AG09319 (cell line): ENCODE measurements around the gene SKI.
"Not testable (repeated sequence)": the region's sequence is repeated elsewhere in the genome, so short reads cannot be mapped to it uniquely, and the experiment has no call there.

Experiments used
- DNase-seq: peaks from one replicate; pipeline ENCODE4 v3.0.0-alpha.2; 2010; ENCODE audit warnings: low read depth; ENCODE audit errors: extremely low read depth
- TF ChIP-seq, protein P1 (sequence below): IDR thresholded peaks from 2 replicates; pipeline ENCODE4 v1.5.1; 2011; ENCODE audit warnings: low read depth, mild to moderate bottlenecking, inconsistent platforms, low read length, moderate library complexity

The SKI gene

GRCh38 chr1:2239013-2239370 lies 10.9 kb downstream of the SKI start:
- no peak for DNase-seq

GRCh38 chr1:2239384-2239985 lies 11.4 kb downstream of the SKI start:
- no peak for DNase-seq
- TF ChIP-seq, protein P1, sequence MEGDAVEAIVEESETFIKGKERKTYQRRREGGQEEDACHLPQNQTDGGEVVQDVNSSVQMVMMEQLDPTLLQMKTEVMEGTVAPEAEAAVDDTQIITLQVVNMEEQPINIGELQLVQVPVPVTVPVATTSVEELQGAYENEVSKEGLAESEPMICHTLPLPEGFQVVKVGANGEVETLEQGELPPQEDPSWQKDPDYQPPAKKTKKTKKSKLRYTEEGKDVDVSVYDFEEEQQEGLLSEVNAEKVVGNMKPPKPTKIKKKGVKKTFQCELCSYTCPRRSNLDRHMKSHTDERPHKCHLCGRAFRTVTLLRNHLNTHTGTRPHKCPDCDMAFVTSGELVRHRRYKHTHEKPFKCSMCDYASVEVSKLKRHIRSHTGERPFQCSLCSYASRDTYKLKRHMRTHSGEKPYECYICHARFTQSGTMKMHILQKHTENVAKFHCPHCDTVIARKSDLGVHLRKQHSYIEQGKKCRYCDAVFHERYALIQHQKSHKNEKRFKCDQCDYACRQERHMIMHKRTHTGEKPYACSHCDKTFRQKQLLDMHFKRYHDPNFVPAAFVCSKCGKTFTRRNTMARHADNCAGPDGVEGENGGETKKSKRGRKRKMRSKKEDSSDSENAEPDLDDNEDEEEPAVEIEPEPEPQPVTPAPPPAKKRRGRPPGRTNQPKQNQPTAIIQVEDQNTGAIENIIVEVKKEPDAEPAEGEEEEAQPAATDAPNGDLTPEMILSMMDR: no peak

More at GRCh38 chr1:2239013-2239370, 10.9 kb downstream of the SKI start:
- TF ChIP-seq, protein P1: no peak

DNA sequence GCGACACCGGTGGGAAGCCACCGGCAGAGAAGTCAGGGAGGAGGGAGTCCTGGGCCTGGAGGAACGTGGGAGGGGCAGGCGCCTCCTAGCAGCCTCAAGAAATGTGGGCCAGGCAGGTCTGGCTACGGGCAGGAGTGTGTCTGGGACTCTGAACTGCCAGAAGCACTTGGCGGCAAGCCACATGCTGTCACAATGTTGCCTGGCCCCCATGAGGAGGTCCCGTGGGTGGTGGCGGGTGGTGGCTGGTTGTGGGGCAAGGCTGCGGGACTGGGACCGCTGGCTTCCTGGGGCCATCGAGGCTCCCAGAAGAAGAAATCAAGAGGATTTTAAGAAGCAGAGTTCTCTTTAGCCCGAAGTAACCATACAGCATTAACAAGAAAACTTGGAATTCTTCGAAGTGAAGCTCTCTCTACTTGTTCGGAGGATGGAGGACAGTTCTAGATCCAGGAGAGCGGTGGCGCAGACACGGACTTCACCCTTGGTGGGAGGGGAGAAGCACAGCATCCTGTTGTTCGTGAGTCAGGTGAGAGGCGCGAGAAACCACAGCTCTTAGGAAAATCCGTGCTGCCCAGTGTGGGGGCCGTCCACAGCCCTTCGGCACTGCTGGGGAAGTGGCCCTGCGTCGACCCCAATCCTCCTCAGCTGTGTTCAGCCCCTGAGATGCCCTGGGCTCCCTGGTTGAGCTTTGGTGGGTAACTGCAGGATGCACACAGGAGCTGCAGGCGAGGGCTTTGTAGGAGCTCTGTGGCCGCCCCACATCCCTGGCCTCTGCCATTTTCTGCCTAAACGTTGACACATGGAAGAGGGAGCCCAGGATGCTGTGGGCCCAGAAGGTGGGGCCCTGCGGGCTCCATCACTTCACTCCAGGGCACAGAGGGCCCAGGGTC lies 12.4 kb downstream of the SKI start:
- TF ChIP-seq, protein P1: no peak
- DNase-seq: no peak

- TF ChIP-seq, protein P1: no peak
- DNase-seq: no peak
Observed at GRCh38 chr1:2241820-2242219, 13.7 kb downstream of the SKI start.

- TF ChIP-seq, protein P1: no peak
- no peak for DNase-seq
Observed at GRCh38 chr1:2242814-2243725, 15.0 kb downstream of the SKI start.

DNA sequence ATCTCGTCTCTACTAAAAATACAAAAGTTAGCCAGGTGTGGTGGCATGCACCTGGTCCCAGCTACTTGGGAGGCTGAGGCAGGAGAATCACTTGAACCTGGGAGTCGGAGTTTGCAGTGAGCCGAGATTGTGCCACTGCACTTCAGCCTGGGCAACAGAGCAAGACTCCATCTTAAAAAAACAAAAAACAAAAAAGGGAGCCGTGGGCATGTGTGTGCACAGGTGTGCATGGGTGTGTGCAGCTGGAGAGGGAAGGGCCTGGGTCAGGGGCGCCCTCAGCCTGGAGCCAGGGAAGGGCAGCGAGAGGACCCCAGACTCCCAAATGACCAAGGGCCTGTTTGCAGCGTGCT lies 18.9 kb downstream of the SKI start:
- not testable (repeated sequence) for DNase-seq

DNA sequence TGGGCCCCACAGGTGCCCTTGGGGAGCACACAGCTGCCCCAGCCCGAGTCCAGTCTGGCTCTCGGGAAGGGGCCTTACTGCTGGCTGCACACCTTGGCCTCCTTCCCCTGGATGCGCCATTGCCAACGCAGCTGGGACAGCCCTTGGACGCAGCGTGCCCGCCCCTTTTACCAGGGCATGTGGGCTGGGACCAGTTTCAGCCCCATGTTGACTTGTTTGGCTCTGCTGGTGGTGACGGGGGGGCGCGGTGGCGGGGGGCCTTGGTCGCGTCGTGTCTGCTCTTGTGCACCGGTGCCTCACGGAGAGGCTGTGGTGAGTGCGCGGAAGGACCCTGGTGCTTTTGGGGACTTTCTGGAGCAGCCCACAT lies 19.6 kb downstream of the SKI start:
- DNase-seq: no peak
- TF ChIP-seq, protein P1: no peak
